Measurements from ENCODE around the gene SND1. TPM values are rescaled to one million over a fixed set of nuclear protein-coding genes. Genes with fewer than 3 reads are reported as not detected.

The SND1 gene
- total RNA-seq, 3 donors from 2014 or later, result 83.5 to 131 (median 120) TPM

DNA sequence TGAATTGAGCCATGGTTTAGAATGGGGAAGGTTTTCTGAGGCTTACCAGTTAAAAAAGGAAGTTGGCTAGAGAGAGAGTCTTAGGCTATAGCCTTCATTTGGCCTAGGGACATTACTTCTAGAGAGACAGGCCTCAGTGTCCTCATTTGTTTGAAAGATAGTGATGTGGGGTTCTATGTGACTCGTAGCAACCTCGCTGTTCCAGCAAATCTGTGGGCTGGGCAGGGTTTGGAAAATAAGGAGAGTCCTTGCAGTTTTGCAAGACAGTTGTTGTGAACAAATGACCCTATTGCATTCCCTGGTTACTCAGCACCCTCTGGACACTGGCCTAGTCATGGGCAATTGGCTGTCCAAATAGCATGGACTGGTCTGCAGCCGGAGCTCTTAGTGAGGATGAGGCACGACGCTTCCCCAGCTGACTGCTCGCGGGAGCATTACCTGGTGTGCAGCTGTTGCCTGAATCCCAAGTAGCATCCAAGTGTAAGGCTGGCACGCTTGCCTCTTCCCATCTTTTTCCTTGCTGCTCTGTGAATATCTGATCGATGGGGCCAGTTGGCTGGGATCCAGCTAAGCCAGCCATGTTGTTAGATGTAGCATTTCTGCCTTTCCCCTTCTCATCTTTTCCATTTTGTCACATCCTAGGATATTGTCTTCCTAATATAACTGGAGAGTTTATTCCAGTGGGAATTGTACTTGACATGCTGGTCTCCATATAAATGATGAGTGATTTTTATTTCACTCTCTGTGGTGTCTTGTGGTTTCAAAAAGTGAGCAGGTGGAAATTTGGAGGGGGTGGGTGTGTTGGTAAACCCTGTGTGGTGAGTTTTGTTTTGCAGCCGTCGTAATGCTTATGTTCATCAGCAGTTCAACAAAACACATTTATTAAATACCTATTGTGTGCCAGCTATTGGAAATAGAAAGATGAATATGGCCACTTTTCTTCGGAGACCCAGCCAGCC, 99.8 kb downstream of the SND1 start:
- H3K36me3 ChIP-seq, result no peaks in the 10 kb centered on the region
- no peak for DNase-seq (ENCODE audit: low spot score in 2 of 2)
- TF ChIP-seq POLR2AphosphoS5 (IDR thresholded peaks at IDR 0.05), result no peak
- TF ChIP-seq, protein P1, sequence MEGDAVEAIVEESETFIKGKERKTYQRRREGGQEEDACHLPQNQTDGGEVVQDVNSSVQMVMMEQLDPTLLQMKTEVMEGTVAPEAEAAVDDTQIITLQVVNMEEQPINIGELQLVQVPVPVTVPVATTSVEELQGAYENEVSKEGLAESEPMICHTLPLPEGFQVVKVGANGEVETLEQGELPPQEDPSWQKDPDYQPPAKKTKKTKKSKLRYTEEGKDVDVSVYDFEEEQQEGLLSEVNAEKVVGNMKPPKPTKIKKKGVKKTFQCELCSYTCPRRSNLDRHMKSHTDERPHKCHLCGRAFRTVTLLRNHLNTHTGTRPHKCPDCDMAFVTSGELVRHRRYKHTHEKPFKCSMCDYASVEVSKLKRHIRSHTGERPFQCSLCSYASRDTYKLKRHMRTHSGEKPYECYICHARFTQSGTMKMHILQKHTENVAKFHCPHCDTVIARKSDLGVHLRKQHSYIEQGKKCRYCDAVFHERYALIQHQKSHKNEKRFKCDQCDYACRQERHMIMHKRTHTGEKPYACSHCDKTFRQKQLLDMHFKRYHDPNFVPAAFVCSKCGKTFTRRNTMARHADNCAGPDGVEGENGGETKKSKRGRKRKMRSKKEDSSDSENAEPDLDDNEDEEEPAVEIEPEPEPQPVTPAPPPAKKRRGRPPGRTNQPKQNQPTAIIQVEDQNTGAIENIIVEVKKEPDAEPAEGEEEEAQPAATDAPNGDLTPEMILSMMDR (IDR thresholded peaks at IDR 0.05), result no peak
- no peak for TF ChIP-seq POLR2A (IDR thresholded peaks at IDR 0.05)

DNA sequence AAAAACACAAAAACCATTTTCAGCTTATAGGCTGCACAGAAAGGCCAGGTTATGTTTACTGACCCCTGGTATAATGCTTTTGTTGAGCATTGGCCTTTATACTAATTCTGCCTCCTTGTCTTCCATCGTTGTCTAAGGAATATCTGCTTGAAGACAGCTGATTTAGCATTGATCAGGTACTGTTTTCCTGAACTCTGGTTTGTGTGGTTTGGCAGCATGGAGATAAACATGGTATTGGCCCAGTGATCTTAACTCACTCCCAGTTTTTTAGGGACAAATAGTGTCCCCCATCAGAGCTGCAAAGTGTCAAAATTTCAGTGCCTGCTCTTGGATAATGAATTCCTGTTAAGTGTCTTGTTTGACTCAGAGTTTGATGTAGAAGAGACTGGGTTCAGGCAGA, 100.8 kb downstream of the SND1 start:
- H3K4me1 ChIP-seq, result no peaks in the 10 kb centered on the region
- no peaks in the 10 kb centered on the region for H3K9me3 ChIP-seq
- intact Hi-C loops (cut with DNase I; ENCODE audit: low total_unique reads), result loop anchor here (1.0 kb wide), 1 partner anchor 16 kb away; no protein-coding TSS in a partner anchor
- TF ChIP-seq POLR2A (IDR thresholded peaks at IDR 0.05) (no peak), POLR2AphosphoS5 (IDR thresholded peaks at IDR 0.05) (no peak)
- TF ChIP-seq, protein P1 (IDR thresholded peaks at IDR 0.05), result no peak
- no peaks in the 10 kb centered on the region for H3K36me3 ChIP-seq
- no peak overlapping the region for H3K4me3 ChIP-seq
- H3K27ac ChIP-seq, result no peak overlapping the region
- no peaks in the 10 kb centered on the region for H3K27me3 ChIP-seq
- DNase-seq (ENCODE audit: low spot score in 2 of 2), result no peak

More for the DNA sequence above, 99.8 kb downstream of the SND1 start:
- Histone ChIP-seq H3K4me3 (no peak overlapping the region), H3K9me3 (no peaks in the 10 kb centered on the region), H3K27me3 (no peaks in the 10 kb centered on the region), H3K4me1 (no peaks in the 10 kb centered on the region), H3K27ac (no peak overlapping the region)
- intact Hi-C loops (cut with DNase I; ENCODE audit: low total_unique reads), result loop anchor here (1.0 kb wide), 1 partner anchor 14 kb away; no protein-coding TSS in a partner anchor

DNA sequence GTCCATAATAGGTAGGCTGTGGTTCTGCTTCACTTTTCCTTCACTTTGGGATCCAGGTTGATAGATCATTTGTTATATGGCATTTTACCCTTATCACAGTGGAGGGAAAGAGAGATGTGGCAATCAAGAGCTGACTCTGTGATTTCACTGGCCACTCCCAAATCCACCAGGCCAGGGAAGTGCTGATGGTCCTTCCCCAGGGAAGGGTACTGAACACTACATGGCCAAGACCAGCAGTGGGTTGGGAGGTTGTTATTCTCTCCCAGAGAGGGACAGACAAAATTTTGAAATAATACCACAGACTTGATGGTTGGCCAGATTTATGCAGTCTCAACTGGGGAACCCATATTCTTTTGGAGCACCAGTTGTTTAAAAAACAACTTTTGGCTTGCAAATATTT, 102.5 kb downstream of the SND1 start:
- Histone ChIP-seq H3K36me3 (no peaks in the 10 kb centered on the region), H3K27ac (no peak overlapping the region), H3K27me3 (no peaks in the 10 kb centered on the region), H3K4me1 (no peaks in the 10 kb centered on the region), H3K9me3 (no peaks in the 10 kb centered on the region), H3K4me3 (no peak overlapping the region)
- intact Hi-C loops (cut with DNase I; ENCODE audit: low total_unique reads), result no loop called here
- no peak for TF ChIP-seq POLR2A (IDR thresholded peaks at IDR 0.05)
- TF ChIP-seq, protein P1 (IDR thresholded peaks at IDR 0.05), result no peak
- no peak for TF ChIP-seq POLR2AphosphoS5 (IDR thresholded peaks at IDR 0.05)
- DNase-seq (ENCODE audit: low spot score in 2 of 2), result no peak

- TF ChIP-seq POLR2AphosphoS5 (IDR thresholded peaks at IDR 0.05) (no peak), POLR2A (IDR thresholded peaks at IDR 0.05) (no peak)
- TF ChIP-seq, protein P1 (IDR thresholded peaks at IDR 0.05), result no peak
- intact Hi-C loops (cut with DNase I; ENCODE audit: low total_unique reads), result no loop called here
- no peaks in the 10 kb centered on the region for H3K36me3 ChIP-seq
- no peaks in the 10 kb centered on the region for H3K4me1 ChIP-seq
- no peak overlapping the region for H3K4me3 ChIP-seq
- H3K27me3 ChIP-seq, result no peaks in the 10 kb centered on the region
- DNase-seq (ENCODE audit: low spot score in 2 of 2), result no peak
- no peak overlapping the region for H3K27ac ChIP-seq
- no peaks in the 10 kb centered on the region for H3K9me3 ChIP-seq
Observed at GRCh38 chr7:127755521-127755920, 103.5 kb downstream of the SND1 start.

GRCh38 chr7:127755965-127756364, 104.0 kb downstream of the SND1 start:
- Histone ChIP-seq H3K9me3 (no peaks in the 10 kb centered on the region), H3K4me3 (no peak overlapping the region), H3K27me3 (no peaks in the 10 kb centered on the region), H3K27ac (no peak overlapping the region), H3K4me1 (no peaks in the 10 kb centered on the region), H3K36me3 (no peaks in the 10 kb centered on the region)
- DNase-seq (ENCODE audit: low spot score in 2 of 2), result no peak
- TF ChIP-seq, protein P1 (IDR thresholded peaks at IDR 0.05), result no peak
- no peak for TF ChIP-seq POLR2AphosphoS5 (IDR thresholded peaks at IDR 0.05)
- intact Hi-C loops (cut with DNase I; ENCODE audit: low total_unique reads), result no loop called here

Measured in breast epithelium (tissue), 4 donors.